GM04503 (cell line): ENCODE data around the gene RTEL1.
"Not testable (repeated sequence)": the region's sequence is repeated elsewhere in the genome, so short reads cannot be mapped to it uniquely, and the experiment has no call there.

Experiments
- DNase-seq: peaks from one replicate; pipeline ENCODE4 v3.0.0-alpha.2; 2012; ENCODE audit warnings: low read depth

The RTEL1 gene

DNA sequence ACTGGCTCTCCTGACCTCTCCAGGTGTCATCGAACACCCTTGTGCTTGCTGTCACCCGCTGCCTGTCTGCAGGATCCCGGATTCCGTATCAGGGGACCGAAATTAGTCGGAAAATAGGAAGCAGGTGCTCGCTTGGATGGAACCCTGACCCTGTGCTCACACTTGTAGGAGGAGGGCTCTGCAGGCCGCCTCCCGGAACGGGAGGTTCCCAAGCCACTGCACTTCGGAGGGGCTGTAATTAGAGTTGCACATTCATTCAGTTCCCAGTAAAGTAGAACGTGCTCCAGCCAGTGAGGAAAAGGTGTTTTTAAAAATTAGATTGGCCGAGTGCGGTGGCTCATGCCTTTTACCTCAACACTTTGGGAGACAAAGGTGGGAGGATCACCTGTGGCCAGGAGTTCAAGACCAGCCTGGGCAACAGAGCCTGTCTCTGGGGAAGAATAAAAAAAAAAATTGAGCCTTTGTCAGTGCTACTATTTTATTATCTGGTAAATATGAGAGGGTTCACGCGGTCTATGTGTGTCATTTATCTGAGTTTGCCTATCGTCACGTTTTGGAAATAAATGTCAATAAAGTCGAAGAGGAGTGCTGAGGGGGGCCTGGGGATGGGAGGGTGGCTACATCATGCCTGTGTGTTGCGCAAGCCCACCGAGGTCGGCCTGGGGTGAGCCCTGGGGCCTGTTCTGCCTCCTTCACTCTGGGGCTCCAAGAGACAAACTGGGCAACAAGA lies 29.7 kb upstream of the RTEL1 start:
- peak; percentile 27 for DNase-seq

DNA sequence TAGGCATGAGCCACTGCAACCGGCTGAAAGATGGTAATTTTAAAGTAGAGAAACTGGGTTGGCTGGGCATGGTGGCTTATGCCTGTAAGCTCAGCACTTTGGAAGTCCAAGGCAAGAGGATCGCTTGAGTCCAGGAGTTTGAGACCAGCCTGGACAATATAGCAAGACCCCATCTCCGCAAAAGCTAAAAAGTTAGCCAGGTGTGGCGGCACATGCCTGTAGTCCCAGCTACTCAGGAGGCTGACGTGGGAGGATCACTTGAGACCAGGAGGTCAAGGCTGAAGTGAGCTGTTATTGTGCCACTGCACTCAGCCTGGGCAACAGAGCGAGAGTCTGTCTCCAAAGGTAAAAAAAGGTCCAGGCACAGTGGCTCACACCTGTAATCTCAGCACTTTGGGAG lies 27.2 kb upstream of the RTEL1 start:
- not testable (repeated sequence) for DNase-seq

DNA sequence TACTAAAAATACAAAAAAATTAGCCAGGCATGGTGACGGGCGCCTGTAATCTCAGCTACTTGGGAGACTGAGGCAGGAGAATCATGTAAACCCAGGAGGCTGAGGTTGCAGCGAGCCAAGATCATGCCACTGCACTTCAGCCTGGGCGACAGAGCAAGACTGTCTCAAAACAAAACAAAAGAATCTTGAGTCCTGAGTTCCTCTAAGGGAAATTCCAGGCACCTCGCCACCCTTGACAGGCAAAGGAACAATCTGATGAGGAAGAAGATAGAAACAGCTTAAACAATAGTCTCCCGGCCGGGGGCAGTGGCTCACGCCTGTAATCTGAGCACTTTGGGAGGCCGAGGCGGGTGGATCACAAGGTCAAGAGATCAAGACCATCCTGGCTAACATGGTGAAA lies 26.7 kb upstream of the RTEL1 start:
- not testable (repeated sequence) for DNase-seq

DNA sequence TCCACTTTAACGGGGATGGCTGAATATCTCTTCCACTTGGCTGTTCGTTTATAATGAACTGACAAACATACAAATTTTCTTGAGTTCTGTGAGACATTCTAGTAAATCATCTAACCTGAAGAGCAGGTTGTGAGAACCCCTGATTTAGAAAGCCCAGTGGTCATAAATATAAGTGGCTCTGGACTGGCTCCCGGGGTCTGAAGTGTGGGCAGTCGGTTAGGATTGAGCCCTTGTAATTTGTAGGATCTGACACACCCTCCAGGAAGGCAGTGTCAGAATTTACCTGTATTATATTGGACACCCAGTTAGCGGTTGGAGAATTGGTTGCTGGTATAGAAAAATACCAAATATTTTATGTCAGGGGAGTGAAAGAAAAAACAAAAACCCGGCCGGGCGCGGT lies 24.4 kb upstream of the RTEL1 start:
- no peak for DNase-seq

DNA sequence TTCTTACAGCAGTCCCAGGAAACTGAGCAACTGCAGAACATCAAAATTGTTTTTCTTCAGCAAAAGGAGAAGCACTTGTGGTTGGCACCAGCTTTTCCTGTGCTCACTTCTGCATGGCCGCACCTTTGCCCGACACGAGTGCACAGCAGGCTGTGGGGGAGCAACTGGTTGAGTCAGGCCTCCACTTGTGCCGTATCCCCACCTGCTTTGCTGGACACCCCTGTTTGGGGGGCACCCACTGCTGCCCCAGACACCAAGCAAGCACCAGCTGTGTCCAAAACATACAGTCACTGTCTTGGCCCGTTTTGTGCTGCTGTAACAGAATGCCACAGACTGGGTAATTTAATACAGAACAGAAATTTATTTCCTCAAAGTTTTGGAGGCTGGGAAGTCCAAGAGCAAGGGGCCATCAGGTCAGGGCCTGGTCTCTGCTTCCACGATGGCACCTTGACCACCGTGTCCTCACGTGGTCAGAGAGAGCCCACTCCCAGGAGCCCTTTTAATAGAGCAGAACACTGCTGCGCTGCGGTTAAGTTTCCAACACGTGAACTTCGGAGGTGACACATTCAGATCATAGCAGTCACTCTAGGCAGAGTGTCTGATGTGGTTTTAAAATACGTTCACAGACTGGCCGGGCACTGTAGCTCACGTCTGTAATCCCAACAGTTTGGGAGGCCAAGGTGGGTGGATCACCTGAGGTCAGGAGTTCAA lies 22.5 kb upstream of the RTEL1 start:
- no peak for DNase-seq

DNA sequence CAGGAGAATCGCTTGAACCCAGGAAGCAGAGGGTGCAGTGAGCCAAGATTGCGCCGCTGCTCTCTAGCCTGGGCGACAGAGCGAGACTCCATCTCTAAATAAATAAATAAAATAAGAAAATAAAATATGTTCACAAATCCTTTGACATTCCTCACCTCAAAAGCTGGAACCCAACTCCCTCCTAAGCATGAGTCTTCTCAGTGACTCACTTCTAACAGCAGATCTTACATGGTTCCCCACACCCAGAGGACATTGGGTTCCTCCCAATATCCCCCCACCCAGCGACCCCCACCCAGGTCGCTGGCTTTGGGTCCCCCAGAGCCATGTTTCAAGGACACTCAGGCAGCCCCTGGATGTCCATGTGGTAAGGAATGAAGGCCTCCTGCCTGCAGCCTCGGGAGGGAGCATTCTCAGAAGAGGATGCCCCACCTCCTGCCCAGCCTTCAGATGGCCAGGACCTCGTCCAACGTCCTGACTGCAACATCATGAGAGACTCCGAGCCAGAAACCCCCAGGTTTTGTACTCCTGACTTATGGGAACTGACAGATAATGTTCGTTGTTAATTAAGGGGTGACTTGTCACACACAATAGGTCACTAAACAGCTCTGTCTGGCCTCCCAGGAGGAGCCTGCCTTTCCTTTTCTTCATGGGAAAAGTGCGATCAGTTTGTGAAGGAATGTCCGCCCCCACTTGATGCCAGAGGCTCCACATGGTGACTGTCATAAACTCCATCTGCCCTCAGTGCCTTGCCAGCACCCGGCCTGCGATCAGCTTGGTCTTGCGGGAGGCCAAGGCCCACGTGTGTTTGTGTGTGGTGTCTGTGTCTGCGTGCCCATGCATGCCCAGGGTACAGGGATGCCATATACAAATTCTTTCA lies 21.1 kb upstream of the RTEL1 start:
- peak; percentile 20 for DNase-seq

DNA sequence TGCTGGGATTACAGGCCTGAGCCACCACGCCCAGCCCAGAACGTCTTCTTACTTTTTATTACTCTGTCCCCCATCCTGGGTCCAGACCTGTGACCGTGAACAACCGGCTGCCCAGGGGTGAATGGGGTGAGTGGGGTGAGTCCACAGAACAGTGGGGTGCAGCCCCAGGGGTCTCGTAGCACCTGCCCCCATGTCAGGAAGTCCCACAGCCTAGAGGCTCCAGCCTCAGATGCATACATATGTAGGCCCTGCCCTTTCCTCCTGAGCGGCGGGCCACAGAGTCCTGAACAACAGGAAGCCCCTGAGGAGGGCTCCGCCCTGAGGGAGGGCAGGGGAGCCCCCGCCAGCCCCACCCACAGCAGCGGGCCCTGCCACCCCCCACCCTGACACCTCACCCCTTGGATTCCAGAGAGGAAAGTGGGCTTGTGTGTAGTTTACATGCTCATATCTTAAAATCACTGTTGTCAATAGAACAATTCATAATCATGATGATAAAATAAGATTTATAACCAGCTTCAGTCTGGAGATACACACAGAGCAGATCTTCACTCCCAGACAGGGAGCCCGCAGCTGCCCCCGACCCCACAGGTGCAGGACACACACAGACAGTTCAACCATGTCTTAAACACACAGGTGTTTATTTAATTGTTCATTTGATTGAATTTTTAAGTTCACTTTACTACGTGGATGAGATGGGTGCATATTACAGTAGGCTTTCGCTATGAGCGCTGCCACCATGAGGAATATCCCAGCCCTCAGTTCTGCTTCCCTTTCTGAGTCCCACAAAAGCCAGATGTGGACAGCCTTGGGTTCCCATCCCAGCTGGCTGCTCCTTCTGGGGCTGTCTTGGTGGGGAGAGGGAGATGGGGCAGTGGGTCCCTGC lies 18.8 kb upstream of the RTEL1 start:
- no peak for DNase-seq

DNA sequence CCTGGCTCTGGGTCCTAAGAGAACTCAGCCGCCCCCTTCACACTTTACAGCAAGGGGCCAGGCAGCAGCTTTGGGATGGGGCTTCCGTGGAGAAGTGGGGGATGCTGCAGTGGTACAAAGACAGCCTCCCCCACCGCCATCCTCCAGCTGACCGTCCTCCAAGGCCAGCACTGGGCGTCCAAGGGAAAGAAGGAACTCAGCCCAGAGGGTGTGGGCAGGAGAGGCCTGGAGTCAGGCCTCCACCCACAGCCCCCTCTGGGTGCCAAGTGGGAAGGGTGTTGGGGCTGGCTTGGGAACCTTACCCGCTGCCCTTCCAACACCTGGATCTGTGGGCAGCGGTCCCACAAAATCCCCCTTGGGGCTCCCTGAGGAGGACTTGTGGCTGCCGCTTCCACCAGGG lies 18.0 kb upstream of the RTEL1 start:
- DNase-seq, result no peak

DNA sequence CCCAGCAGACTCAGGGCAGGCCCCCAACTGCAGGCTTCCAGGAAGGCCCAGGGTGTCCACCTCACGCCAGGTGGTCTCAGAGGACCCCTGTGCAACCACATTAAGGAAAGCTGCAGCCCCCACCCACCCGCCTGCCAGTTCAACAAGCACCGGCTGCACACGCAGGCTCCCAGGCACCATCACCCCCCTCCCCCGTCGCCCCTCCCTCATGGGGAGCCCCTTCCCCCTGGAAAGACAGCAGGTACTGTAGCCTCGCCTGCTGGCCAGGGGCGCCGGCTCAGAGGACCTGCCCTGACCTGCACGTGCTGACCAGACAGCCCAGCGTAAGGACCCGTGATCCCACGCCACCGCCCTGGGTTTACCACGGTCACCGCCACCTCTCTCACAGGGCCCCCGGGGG lies 17.4 kb upstream of the RTEL1 start:
- not testable (repeated sequence) for DNase-seq

DNA sequence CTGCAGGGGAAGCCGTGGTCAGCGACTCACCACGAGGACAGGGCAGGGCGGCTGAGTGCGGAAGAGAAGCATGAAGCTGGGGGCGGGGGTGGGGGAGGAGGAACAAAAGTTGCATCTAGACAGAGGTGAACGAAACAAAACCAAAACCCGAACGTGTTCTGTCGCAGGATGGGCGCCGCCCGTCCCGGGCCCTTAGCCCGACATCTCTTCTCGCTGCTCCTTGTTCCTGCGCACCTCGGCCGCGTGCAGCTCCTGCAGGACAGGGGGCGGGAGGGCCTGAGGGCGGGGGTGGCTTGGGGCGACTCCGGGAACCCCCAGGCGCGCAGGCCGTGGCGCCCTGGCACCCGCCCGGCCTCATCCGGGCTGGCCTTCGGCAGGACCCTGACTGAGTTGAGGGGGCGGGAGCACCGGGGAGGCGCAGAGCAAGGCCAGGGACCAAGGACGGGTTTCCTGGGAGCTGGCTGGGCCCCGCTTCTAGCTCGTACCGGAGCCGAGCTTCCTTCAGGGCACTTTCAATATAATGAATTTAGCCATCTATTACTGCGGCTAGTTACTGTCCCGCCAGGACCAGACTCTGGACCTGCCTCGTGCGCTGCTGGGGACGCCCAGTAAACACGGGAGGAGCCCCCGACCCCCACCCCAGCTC lies 16.8 kb upstream of the RTEL1 start:
- no peak for DNase-seq

DNA sequence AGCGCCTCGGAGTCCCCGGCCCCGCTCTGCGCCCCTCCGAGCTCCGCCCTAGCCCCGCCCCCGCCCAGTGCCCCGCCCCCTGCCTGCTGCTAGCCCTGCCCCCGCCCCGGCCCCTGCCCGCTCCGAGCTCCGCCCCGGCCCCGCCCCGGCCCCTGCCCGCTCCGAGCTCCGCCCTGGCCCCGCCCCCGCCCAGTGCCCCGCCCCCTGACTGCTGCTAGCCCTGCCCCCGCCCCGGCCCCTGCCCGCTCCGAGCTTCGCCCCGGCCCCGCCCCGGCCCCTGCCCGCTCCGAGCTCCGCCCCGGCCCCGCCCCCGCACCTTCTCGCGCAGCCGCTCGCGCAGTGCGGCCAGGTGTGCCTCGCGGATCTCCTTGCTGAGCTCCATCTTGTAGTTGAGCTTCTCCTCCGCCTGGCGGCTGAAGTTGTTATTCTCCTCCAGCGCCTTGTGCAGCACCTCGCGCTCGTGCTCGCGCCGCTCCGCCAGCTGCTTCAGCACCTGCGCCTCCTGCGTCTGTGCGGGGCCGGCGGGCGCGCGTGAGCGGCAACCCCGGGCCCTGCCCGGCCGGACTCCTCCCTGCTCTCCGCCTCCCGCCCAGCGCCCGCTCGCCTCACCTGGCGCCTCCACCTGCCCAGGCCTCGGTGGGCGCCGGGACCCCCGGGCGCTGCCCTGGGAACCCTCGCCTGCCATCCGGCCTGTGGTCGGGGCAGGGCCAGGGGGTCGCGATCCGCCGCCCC lies 16.2 kb upstream of the RTEL1 start:
- DNase-seq, result no peak

DNA sequence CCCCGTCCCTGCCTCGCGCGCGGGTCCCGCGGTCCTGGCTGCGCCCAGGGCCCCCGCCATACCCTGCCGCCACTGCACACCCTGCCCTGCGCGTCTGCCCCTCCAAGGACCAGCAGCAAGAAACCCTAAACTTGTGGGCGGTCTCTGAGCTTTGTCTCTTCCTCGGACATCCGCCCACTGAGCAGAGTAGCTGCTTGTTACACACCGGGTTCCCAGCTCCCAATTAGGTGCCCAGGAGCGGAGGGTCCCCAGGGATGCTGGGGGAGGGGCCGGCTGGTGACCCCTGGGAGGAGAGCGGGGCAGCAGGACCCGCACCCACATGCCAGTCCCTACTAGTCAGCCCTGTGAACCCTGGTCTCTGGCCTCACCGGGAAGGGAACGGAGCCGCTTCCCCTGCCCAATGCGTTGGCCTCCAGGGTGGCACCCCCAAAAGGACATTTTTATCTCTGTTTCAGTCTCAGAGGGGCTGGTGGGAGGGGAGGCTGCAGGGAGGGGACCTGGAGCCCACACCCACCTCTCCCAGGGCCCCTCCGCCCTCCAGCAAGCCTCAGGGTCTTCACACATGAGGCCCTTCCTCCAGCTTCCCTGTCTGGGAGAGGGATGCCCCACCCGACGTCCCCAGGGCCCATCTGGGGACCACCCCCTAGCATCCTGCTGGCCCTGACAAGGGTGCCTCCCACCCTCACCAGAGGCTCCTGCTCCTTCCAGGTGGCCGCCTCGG lies 15.4 kb upstream of the RTEL1 start:
- no peak for DNase-seq

DNA sequence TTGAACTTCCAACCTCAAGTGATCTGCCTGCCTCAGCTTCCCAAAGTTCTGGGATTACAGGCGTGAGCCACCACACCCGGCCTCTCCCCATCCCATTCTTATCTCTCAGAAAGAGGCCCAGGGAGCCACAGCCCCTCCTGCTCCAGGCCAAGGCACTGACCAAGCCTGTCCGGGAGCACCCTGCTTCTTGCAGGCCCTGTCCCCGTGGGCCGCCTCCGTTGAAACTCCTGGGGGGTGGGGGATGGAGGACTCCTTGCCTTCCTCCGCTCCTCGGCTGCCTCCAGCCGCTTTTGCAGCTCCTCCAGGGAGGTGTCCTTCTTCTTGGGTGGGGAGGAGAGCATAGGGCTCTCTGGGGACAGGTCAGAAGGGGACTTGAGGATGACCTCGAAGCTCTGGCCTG lies 14.6 kb upstream of the RTEL1 start:
- DNase-seq, result no peak

DNA sequence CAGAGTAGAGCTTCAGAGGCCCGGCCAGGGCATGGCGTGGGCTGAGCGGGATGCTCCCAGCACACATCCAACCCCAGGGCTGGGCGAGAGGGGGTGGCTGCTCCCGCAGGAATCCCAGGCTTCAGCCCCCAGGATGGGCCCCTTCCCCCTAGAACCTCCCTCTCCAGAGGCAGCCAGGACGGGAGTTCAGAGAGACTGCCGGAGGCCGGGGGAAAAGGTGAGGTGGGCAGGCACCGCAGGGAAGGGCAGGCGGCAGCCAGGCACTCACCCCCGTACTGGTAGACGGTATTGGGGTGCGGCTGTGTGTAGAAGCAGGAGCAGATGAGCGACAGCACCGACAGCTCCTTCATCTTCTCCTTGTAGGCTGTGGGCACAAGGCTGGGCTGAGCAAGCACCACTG lies 14.2 kb upstream of the RTEL1 start:
- no peak for DNase-seq

DNA sequence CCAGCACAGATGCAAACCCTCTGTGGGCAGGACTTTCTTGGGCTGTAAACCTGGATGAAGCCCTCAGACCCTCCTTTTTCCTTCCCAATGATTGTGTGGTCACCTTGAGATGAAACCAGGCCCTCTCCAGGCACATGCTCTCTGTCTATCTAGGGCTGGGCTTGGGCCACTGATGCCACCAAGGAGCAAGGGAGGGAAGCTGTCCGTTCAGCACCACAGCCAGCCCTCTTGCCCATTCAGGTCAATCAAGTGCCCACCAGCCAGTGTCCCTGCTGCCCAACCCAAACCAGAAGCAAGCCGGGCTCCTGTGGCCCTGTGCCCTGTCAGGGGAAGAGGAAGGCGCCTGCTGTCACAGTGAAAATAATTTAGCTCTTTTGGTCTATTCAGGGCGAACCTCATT lies 12.9 kb upstream of the RTEL1 start:
- no peak for DNase-seq

DNA sequence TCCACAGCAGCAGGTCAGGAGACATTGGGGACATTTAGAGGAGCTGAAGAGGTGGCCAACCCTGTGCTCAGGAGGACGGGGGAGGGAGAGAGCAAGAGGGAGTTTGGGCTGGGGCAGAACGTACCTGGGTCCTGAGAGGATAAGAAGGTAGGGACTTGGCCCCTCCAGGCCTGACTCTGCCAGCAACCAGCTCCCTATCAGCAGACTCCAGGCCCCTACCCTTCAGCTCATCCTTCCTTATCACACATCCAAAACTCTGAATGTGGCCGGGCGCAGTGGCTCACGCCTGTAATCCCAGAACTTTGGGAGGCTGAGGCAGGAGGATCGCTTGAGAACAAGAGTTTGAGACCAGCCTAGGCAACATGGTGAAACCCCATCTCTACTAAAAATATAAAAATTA lies 9.9 kb upstream of the RTEL1 start:
- DNase-seq, result no peak

DNA sequence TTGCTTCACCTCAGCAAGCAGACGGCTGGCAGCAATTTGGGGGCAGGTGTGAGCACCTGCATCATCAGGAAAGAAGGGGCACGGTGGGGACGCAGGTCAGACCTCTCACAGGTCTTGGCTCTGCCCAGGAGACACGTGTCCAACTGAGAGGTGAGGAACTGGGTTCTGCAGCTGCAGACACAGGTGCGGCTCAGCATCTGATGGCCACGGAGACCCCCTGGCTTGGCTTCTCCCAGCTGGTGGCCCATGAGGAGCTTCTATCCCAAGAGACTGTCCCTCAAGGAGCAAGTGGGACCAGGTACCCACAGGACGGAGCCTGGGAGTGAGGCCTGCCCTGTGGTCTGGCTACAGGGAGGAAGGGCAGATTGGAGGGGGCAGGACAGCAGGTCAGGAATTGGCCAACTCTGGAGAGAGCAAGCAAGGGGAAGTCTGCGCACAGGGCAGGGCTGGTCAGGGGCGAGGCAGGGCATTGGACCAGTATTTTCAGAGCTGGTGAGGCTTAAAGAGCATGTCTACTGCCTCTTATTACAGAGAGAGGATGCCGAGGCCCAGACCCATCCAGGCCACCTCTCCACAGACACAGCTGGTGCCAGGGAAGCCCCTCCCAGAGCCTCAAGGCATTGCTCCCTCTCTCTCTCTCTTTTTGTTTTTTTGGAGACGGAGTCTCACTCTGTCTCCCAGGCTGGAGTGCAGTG lies 9.1 kb upstream of the RTEL1 start:
- DNase-seq, result no peak

DNA sequence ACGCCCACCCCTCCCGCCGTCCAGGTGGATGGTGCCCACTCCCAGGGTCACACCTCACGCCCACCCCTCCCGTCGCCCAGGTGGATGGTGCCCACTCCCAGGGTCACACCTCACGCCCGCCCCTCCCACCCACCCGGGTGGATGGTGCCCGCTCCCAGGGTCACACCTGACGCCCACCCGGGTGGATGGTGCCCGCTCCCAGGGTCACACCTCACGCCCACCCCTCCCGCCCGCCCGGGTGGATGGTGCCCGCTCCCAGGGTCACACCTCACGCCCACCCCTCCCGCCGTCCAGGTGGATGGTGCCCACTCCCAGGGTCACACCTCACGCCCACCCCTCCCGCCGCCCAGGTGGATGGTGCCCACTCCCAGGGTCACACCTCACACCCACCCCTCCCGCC lies 7.6 kb upstream of the RTEL1 start:
- DNase-seq, result not testable (repeated sequence)

DNA sequence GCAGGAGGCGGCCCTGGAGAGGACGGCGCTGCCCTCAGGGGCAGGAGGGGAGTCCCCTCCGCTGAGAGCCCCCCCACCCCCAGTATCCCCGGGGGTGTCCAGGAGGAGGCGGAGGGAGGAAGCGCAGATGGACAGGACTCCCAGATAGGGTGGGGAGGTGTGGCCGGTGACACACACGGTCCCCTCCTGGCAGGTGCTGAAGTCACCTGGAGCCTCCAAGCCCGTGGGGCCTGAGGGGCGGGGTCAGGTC lies 6.2 kb upstream of the RTEL1 start:
- DNase-seq, result no peak
